BE2C (cell line): ENCODE results near the gene PNISR.
A peak's percentile ranks its signal among the peaks of the same experiment; 100 is the strongest.

Experiments
- DNase-seq: peaks from one replicate; pipeline ENCODE4 v3.0.0-alpha.2; 2020
- H3K27me3 ChIP-seq: fragments of 250-450 bp; sonication (Bioruptor Pico); 2 replicates; pipeline ENCODE4 v1.5.1; 2020; ENCODE audit warnings: mild to moderate bottlenecking
- H3K36me3 ChIP-seq: fragments of 250-450 bp; sonication (Bioruptor Pico); 2 replicates; pipeline ENCODE4 v1.5.1; 2020; ENCODE audit warnings: mild to moderate bottlenecking
- H3K4me1 ChIP-seq: fragments of 250-450 bp; sonication (Bioruptor Pico); 2 replicates; pipeline ENCODE4 v1.5.1; 2020
- H3K4me3 ChIP-seq: 2 replicates; pipeline ENCODE4 v1.5.1; 2011; ENCODE audit warnings: low read depth, low read length
- H3K9me3 ChIP-seq: fragments of 250-450 bp; sonication (Bioruptor Pico); 2 replicates; pipeline ENCODE4 v1.5.1; 2020
- TF ChIP-seq, protein P1 (sequence below): IDR thresholded peaks from 2 replicates; pipeline ENCODE4 v1.5.1; 2012; ENCODE audit warnings: mild to moderate bottlenecking, low read depth, low read length

The PNISR gene

GRCh38 chr6:99446076-99446475 lies 21.0 kb upstream of the PNISR start:
- Histone ChIP-seq H3K27me3 (no peaks in the 10 kb centered on the region), H3K9me3 (no peaks in the 10 kb centered on the region), H3K4me1 (no peaks in the 10 kb centered on the region), H3K4me3 (no peak overlapping the region), H3K36me3 (peaks cover 10% of the 10 kb centered on the region)
- no peak for DNase-seq
- TF ChIP-seq, protein P1, sequence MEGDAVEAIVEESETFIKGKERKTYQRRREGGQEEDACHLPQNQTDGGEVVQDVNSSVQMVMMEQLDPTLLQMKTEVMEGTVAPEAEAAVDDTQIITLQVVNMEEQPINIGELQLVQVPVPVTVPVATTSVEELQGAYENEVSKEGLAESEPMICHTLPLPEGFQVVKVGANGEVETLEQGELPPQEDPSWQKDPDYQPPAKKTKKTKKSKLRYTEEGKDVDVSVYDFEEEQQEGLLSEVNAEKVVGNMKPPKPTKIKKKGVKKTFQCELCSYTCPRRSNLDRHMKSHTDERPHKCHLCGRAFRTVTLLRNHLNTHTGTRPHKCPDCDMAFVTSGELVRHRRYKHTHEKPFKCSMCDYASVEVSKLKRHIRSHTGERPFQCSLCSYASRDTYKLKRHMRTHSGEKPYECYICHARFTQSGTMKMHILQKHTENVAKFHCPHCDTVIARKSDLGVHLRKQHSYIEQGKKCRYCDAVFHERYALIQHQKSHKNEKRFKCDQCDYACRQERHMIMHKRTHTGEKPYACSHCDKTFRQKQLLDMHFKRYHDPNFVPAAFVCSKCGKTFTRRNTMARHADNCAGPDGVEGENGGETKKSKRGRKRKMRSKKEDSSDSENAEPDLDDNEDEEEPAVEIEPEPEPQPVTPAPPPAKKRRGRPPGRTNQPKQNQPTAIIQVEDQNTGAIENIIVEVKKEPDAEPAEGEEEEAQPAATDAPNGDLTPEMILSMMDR: no peak

DNA sequence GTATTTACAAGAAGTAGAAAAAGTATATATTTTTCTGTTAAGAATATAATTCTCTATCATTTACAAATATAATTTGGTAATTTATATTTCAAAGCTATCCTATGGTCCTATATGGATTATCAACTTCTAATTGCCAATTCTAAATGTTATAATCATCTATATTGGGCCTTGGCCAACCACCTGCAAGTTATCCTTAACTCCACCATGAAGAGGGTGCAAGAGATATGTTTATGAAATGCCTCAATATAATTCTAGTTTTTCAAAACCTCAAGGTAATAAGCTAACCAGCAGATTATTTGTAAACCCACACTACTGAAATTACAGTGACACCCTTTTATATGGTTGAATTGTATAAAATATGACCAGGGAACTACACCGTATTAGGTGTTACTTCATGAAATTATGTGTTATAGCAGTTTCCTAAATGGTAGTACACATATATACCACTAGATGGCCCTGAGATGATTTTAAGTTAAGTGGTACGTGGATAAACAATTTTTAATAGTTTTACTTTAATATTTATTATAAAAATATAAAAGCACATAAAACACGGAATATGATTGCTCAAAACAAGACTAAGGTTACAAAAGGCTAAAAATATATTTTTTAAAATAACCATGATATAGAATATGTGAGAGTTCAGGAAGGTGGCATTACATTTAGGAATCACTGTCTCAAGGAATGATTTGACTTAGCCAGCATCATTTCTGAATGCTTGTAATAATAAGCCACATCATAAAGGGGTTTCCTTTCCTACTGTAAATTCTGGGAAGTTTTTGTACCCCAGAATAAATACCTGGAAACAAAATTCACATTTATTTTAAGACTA lies 9.8 kb upstream of the PNISR start:
- 0 out of 2 replicates have a peak, but pooled peaks cover 2% of the 10 kb centered on the region for H3K36me3 ChIP-seq
- no peak for DNase-seq
- no peaks in the 10 kb centered on the region for H3K9me3 ChIP-seq

GRCh38 chr6:99432877-99433276 lies 7.8 kb upstream of the PNISR start:
- Histone ChIP-seq H3K4me3 (no peak overlapping the region), H3K36me3 (0 out of 2 replicates have a peak, but pooled peaks cover 2% of the 10 kb centered on the region), H3K4me1 (no peaks in the 10 kb centered on the region), H3K27me3 (no peaks in the 10 kb centered on the region; the same call in 1 of the 2 replicates), H3K9me3 (no peaks in the 10 kb centered on the region)
- DNase-seq: no peak
- TF ChIP-seq, protein P1: no peak

More for the DNA sequence above, 9.8 kb upstream of the PNISR start:
- TF ChIP-seq, protein P1: peak; percentile 42; the same call in 1 of the 2 replicates
- H3K4me3 ChIP-seq: no peak overlapping the region
- no peaks in the 10 kb centered on the region for H3K4me1 ChIP-seq
- no peaks in the 10 kb centered on the region; the same call in 1 of the 2 replicates for H3K27me3 ChIP-seq

- DNase-seq: no peak
- TF ChIP-seq, protein P1: no peak
- Histone ChIP-seq H3K27me3 (no peaks in the 10 kb centered on the region; the same call in 1 of the 2 replicates), H3K4me1 (no peaks in the 10 kb centered on the region), H3K4me3 (no peak overlapping the region), H3K9me3 (no peaks in the 10 kb centered on the region), H3K36me3 (0 out of 2 replicates have a peak, but pooled peaks cover 2% of the 10 kb centered on the region)
These were observed 6.8 kb upstream of the PNISR start for GRCh38 chr6:99431901-99432300.

DNA sequence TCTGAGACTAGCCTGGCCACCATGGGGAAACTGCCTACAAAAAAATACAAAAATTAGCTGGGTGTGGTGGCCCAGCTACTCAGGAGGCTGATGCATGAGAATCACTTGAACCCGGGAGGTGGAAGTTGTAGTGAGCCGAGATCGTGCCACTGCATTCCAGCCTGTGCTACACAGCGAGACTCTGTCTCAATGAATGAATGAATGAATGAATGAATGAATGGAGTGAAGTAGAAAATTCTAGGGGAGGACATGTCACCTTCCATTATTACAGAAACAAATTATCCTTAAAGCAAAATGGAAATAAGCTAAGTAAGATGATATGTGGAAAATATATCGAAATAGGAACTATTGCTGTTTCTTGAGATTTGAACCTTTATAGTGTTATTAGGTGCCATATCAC lies 2.9 kb upstream of the PNISR start:
- Histone ChIP-seq H3K36me3 (peaks cover 5% of the 10 kb centered on the region; the same call in 1 of the 2 replicates), H3K27me3 (no peaks in the 10 kb centered on the region; the same call in 1 of the 2 replicates)
- TF ChIP-seq, protein P1: no peak

GRCh38 chr6:99426451-99426757 lies 1.3 kb upstream of the PNISR start:
- DNase-seq: no peak
- H3K4me1 ChIP-seq: no peaks in the 10 kb centered on the region

More for the DNA sequence above, 2.9 kb upstream of the PNISR start:
- Histone ChIP-seq H3K4me3 (no peak overlapping the region), H3K9me3 (no peaks in the 10 kb centered on the region), H3K4me1 (no peaks in the 10 kb centered on the region)
- no peak for DNase-seq

More at GRCh38 chr6:99426451-99426757, 1.3 kb upstream of the PNISR start:
- no peaks in the 10 kb centered on the region for H3K27me3 ChIP-seq
- H3K36me3 ChIP-seq: peaks cover 6% of the 10 kb centered on the region; the same call in 1 of the 2 replicates
- TF ChIP-seq, protein P1: no peak
- H3K4me3 ChIP-seq: peak overlapping the region; percentile 99
- no peaks in the 10 kb centered on the region for H3K9me3 ChIP-seq
